IMR-90 (cell line): ENCODE results near the gene MAN1C1. TPM values are rescaled to one million over a fixed set of nuclear protein-coding genes. Genes with fewer than 3 reads are reported as not detected.

ENCODE experiments used
- ATAC-seq: fragments of 200-7000 bp; cut with Tn5 transposase; 2 replicates; pipeline ENCODE4 v1.9.1; 2020; ENCODE audit warnings: low read depth, mild to moderate bottlenecking, moderate library complexity
- BruUV-seq: library from RNA; stranded (reverse); fragments of 400-500 nt; replicated peaks from 2 replicates; lab custom pipeline; 2021; lab: Mats Ljungman, UMichigan
- CTCF ChIA-PET: fragments of 300-600 bp; formaldehyde crosslinking; extraction: SDS; loops from one replicate; lab custom pipeline; 2021; ENCODE audit warnings: antibody characterized with exemption; lab: Yijun Ruan, JAX
- POLR2A ChIA-PET: fragments of 300-600 bp; sonication (Branson Sonifier 250); formaldehyde crosslinking; loops from one replicate; lab custom pipeline; 2022; ENCODE audit warnings: antibody characterized with exemption; ENCODE audit not compliant: unreplicated experiment; lab: Charles Lee
- DNase-seq: peaks from one replicate; pipeline ENCODE4 v3.0.0; 2013
- H2AFZ ChIP-seq: replicated peaks from 2 replicates; pipeline ENCODE3; 2013; ENCODE audit warnings: low read length, mild to moderate bottlenecking; ENCODE audit not compliant: poor library complexity
- H2AK5ac ChIP-seq: 2 replicates; pipeline ENCODE4 v1.6.1; 2013; ENCODE audit warnings: low read depth, low read length, inconsistent platforms
- H2AK9ac ChIP-seq: replicated peaks from 2 replicates; pipeline ENCODE3; 2013; ENCODE audit warnings: mild to moderate bottlenecking, low read depth, low read length, moderate library complexity; ENCODE audit not compliant: poor library complexity
- H2BK120ac ChIP-seq: 2 replicates; pipeline ENCODE4 v1.6.1; 2013; ENCODE audit warnings: low read depth, low read length, inconsistent platforms
- H2BK15ac ChIP-seq: 3 replicates; pipeline ENCODE4 v1.6.1; 2013; ENCODE audit warnings: low read depth, low read length, inconsistent platforms
- H2BK20ac ChIP-seq: 2 replicates; pipeline ENCODE4 v1.6.1; 2013; ENCODE audit warnings: low read depth, mild to moderate bottlenecking, inconsistent platforms, low read length, moderate library complexity
- H2BK5ac ChIP-seq: 2 replicates; pipeline ENCODE4 v1.6.1; 2013; ENCODE audit warnings: mild to moderate bottlenecking, low read depth, low read length, inconsistent platforms; ENCODE audit not compliant: poor library complexity, severe bottlenecking
- H3K14ac ChIP-seq: replicated peaks from 2 replicates; pipeline ENCODE4 v1.6.1; 2013; ENCODE audit warnings: low read depth, low read length, inconsistent platforms
- H3K18ac ChIP-seq: 2 replicates; pipeline ENCODE4 v1.6.1; 2013; ENCODE audit warnings: low read depth, low read length, control low read depth
- H3K23ac ChIP-seq: 2 replicates; pipeline ENCODE4 v1.6.1; 2013; ENCODE audit warnings: low read depth, low read length, inconsistent platforms
- H3K27ac ChIP-seq: 2 replicates; pipeline ENCODE4 v1.5.1; 2013; ENCODE audit warnings: mild to moderate bottlenecking, control low read depth, low read length; ENCODE audit not compliant: insufficient read depth
- H3K27me3 ChIP-seq: 2 replicates; pipeline ENCODE4 v1.6.1; 2013; ENCODE audit warnings: low read length; ENCODE audit not compliant: control insufficient read depth, insufficient read depth
- H3K36me3 ChIP-seq: 2 replicates; pipeline ENCODE4 v1.6.1; 2013; ENCODE audit warnings: low read length, mixed read lengths; ENCODE audit not compliant: control insufficient read depth, insufficient read depth
- H3K4ac ChIP-seq: 2 replicates; pipeline ENCODE4 v1.6.1; 2013; ENCODE audit warnings: low read depth, low read length, inconsistent platforms
- H3K4me1 ChIP-seq: 2 replicates; pipeline ENCODE4 v1.6.1; 2013; ENCODE audit warnings: low read length, mixed read lengths; ENCODE audit not compliant: control insufficient read depth, insufficient read depth
- H3K4me2 ChIP-seq: 2 replicates; pipeline ENCODE4 v1.6.1; 2013; ENCODE audit warnings: low read depth, mild to moderate bottlenecking, control low read depth, low read length, moderate library complexity
- H3K4me3 ChIP-seq: 2 replicates; pipeline ENCODE4 v1.5.1; 2013; ENCODE audit warnings: low read depth, mild to moderate bottlenecking, control low read depth, low read length, moderate library complexity; ENCODE audit not compliant: insufficient read depth
- H3K56ac ChIP-seq: 2 replicates; pipeline ENCODE4 v1.6.1; 2013; ENCODE audit warnings: low read length, inconsistent platforms; ENCODE audit not compliant: insufficient read depth; ENCODE audit errors: extremely low read depth
- H3K79me1 ChIP-seq, 2 experiments: 2 replicates each; pipeline ENCODE4 v1.6.1; 2013; ENCODE audit warnings: low read length in 2 of 2, inconsistent platforms in 1 of 2, low read depth in 1 of 2
- H3K9ac ChIP-seq: 2 replicates; pipeline ENCODE4 v1.6.1; 2013; ENCODE audit warnings: low read depth, low read length, control low read depth
- H3K9me1 ChIP-seq: 2 replicates; pipeline ENCODE4 v1.6.1; 2013; ENCODE audit warnings: low read length, inconsistent platforms; ENCODE audit not compliant: insufficient read depth
- H3K9me3 ChIP-seq: 2 replicates; pipeline ENCODE4 v1.6.1; 2013; ENCODE audit warnings: low read length; ENCODE audit not compliant: control insufficient read depth, insufficient read depth
- H4K20me1 ChIP-seq: 2 replicates; pipeline ENCODE4 v1.6.1; 2013; ENCODE audit warnings: low read length, inconsistent platforms; ENCODE audit not compliant: insufficient read depth
- H4K5ac ChIP-seq: 2 replicates; pipeline ENCODE4 v1.6.1; 2013; ENCODE audit warnings: mild to moderate bottlenecking, low read depth, low read length, control low read depth
- H4K8ac ChIP-seq, 2 experiments: 2 replicates each; pipeline ENCODE4 v1.6.1; 2013; ENCODE audit warnings: low read depth in 2 of 2, low read length in 2 of 2, control low read depth in 1 of 2, inconsistent platforms in 1 of 2
- H4K91ac ChIP-seq: 2 replicates; pipeline ENCODE4 v1.6.1; 2013; ENCODE audit warnings: low read depth, low read length, inconsistent platforms; ENCODE audit not compliant: insufficient read depth
- CEBPB ChIP-seq: IDR thresholded peaks from 2 replicates; pipeline ENCODE4 v1.6.1; 2012; ENCODE audit warnings: low read depth, low read length, improper control_type of control experiment
- CHD1 ChIP-seq: IDR thresholded peaks from 2 replicates; pipeline ENCODE4 v1.6.1; 2012; ENCODE audit warnings: low read depth, low read length, improper control_type of control experiment
- CTCF ChIP-seq: conservative IDR thresholded peaks from 2 replicates; pipeline ENCODE4 v1.5.1; 2012; ENCODE audit warnings: mild to moderate bottlenecking, low read depth, low read length, improper control_type of control experiment
- ELK1 ChIP-seq: fragments of 150-350 bp; IDR thresholded peaks from 2 replicates; pipeline ENCODE4 v1.6.1; 2016; ENCODE audit warnings: low read depth, mild to moderate bottlenecking, low read length, moderate library complexity, borderline replicate concordance
- MAFK ChIP-seq: IDR thresholded peaks from 2 replicates; pipeline ENCODE4 v1.6.1; 2012; ENCODE audit warnings: low read depth, low read length, improper control_type of control experiment
- MAZ ChIP-seq: IDR thresholded peaks from 2 replicates; pipeline ENCODE4 v1.6.1; 2012; ENCODE audit warnings: low read depth, mild to moderate bottlenecking, low read length, improper control_type of control experiment, moderate library complexity, borderline replicate concordance
- NFE2L2 ChIP-seq: fragments of 150-350 bp; IDR thresholded peaks from 2 replicates; pipeline ENCODE4 v1.6.1; 2016; ENCODE audit warnings: low read depth, mild to moderate bottlenecking, low read length
- POLR2A ChIP-seq: IDR thresholded peaks from 2 replicates; pipeline ENCODE4 v1.6.1; 2012; ENCODE audit warnings: mild to moderate bottlenecking, low read depth, low read length
- RAD21 ChIP-seq: IDR thresholded peaks from 2 replicates; pipeline ENCODE4 v1.6.1; 2012; ENCODE audit warnings: low read length, improper control_type of control experiment
- RCOR1 ChIP-seq: IDR thresholded peaks from 2 replicates; pipeline ENCODE4 v1.6.1; 2012; ENCODE audit warnings: mild to moderate bottlenecking, low read length, improper control_type of control experiment; ENCODE audit not compliant: insufficient replicate concordance
- SMC3 ChIP-seq: fragments of 150-350 bp; IDR thresholded peaks from 2 replicates; pipeline ENCODE4 v1.6.1; 2016; ENCODE audit warnings: low read depth, mild to moderate bottlenecking, antibody characterized with exemption, low read length, moderate library complexity
- USF2 ChIP-seq: fragments of 150-350 bp; IDR thresholded peaks from 2 replicates; pipeline ENCODE4 v1.6.1; 2017; ENCODE audit warnings: mild to moderate bottlenecking, antibody characterized with exemption, low read length, low read depth
- WGBS, 2 experiments: methylation state at CpG; one replicate each; pipeline versions ENCODE4 v1.1.5 to v1.1.7; 2013; ENCODE audit warnings: missing lambda C conversion rate in 2 of 2; ENCODE audit not compliant: insufficient read length in 1 of 2; ENCODE audit errors: extremely low coverage in 2 of 2; 5-methylcytosine and 5-hydroxymethylcytosine counted together
- dilution Hi-C: fragments of 300-500 bp; cut with HindIII; formaldehyde crosslinking; loops from one replicate; pipeline ENCODE4 v1.14.3; 2018; ENCODE audit warnings: low sequenced_read_pairs; ENCODE audit not compliant: unreplicated experiment
- in situ Hi-C: fragments of 300-500 bp; cut with MboI; formaldehyde crosslinking; loops from 3 replicates; pipeline ENCODE4 v1.14.3; 2019; ENCODE audit warnings: low sequenced_read_pairs, inconsistent platforms, mixed read lengths
- intact Hi-C: fragments of 100-400 bp; cut with micrococcal nuclease; formaldehyde crosslinking; loops from 2 replicates; pipeline ENCODE4 v1.10.0; 2022
- polyA plus RNA-seq, 3 experiments: library from polyadenylated mRNA; depleted of rRNA; stranded (reverse); fragments of >200 nt; gene quantifications; 2 replicates each; pipeline ENCODE4 v1.2.3, GENCODE V29; 2012; ENCODE audit warnings: low replicate concordance in 1 of 3
- total RNA-seq: library from RNA; depleted of rRNA; stranded (reverse); fragments of >200 nt; gene quantifications from 2 replicates; pipeline ENCODE4 v1.2.3, GENCODE V29; 2012

The MAN1C1 gene
- total and polyA plus RNA-seq, 2 of the 4 experiments (the other 2 are of a cell fraction), result 3.2 to 11.3 TPM

GRCh38 chr1:25653558-25653957 lies 37.0 kb downstream of the MAN1C1 start (continued):
- no peak for TF ChIP-seq MAZ
- no peak for TF ChIP-seq RCOR1

- CTCF ChIA-PET, result no interaction called here
- dilution Hi-C loops (no loop called here), intact Hi-C loops (no loop called here), in situ Hi-C loops (no loop called here)
- no peaks in the 10 kb centered on the region for H3K9me3 ChIP-seq
- H4K5ac ChIP-seq, result no peak overlapping the region
- no peak overlapping the region for H2BK15ac ChIP-seq
- POLR2A ChIA-PET, result no interaction called here
- H3K18ac ChIP-seq, result no peak overlapping the region
- H3K9me1 ChIP-seq, result peaks cover 4% of the 10 kb centered on the region; the same call in 1 of the 2 replicates
- H4K8ac ChIP-seq, result no peak overlapping the region
- no peak overlapping the region for H3K23ac ChIP-seq
- H2AK5ac ChIP-seq, result no peak overlapping the region
- no peak overlapping the region for H2AK9ac ChIP-seq
- no peaks in the 10 kb centered on the region for H3K27me3 ChIP-seq
- TF ChIP-seq MAZ (no peak), USF2 (no peak), MAFK (no peak), POLR2A (no peak), ELK1 (no peak), CTCF (no peak), CEBPB (no peak), SMC3 (no peak), CHD1 (no peak), NFE2L2 (no peak), RAD21 (no peak)
- no peak for DNase-seq
- H3K9ac ChIP-seq, result no peak overlapping the region
- H3K14ac ChIP-seq, result no peak overlapping the region
- H2BK20ac ChIP-seq, result no peak overlapping the region
- H4K91ac ChIP-seq, result no peak overlapping the region
- no TSS peak for BruUV-seq
- no peak overlapping the region for H3K4me2 ChIP-seq
- H3K36me3 ChIP-seq, result peaks cover 6% of the 10 kb centered on the region; the same call in 1 of the 2 replicates
- WGBS, 2 experiments, result 71% methylated on average over 1 of the region's 6 CpGs; no CpG with 5 or more reads in 1 of the 2 experiments
- H3K4me1 ChIP-seq, result peaks cover 4% of the 10 kb centered on the region; the same call in 1 of the 2 replicates
- H2BK120ac ChIP-seq, result no peak overlapping the region
- H3K79me1 ChIP-seq, result 0 out of 4 replicates have a peak, but pooled peaks cover 0 to 4% of the 10 kb centered on the region in 2 experiments
- H2BK5ac ChIP-seq, result no peak overlapping the region
- no peak overlapping the region for H3K4ac ChIP-seq
- H3K4me3 ChIP-seq, result no peak overlapping the region
- H3K27ac ChIP-seq, result no peak overlapping the region
- no peak for ATAC-seq
- peaks cover 3% of the 10 kb centered on the region; the same call in 1 of the 2 replicates for H4K20me1 ChIP-seq
- H2AFZ ChIP-seq, result no peak overlapping the region
- H3K56ac ChIP-seq, result no peak overlapping the region
These were observed 37.6 kb downstream of the MAN1C1 start for GRCh38 chr1:25654109-25654660.
